Measurements from ENCODE around the gene SIRT3.

The SIRT3 gene

GRCh38 chr11:284105-285020 is 48.2 kb upstream of the SIRT3 start:
- TF ChIP-seq BACH2 (CRISPR knock-in tag; IDR thresholded peaks at IDR 0.05; ENCODE audit: borderline replicate concordance), result no peak
- TF ChIP-seq, protein P1, sequence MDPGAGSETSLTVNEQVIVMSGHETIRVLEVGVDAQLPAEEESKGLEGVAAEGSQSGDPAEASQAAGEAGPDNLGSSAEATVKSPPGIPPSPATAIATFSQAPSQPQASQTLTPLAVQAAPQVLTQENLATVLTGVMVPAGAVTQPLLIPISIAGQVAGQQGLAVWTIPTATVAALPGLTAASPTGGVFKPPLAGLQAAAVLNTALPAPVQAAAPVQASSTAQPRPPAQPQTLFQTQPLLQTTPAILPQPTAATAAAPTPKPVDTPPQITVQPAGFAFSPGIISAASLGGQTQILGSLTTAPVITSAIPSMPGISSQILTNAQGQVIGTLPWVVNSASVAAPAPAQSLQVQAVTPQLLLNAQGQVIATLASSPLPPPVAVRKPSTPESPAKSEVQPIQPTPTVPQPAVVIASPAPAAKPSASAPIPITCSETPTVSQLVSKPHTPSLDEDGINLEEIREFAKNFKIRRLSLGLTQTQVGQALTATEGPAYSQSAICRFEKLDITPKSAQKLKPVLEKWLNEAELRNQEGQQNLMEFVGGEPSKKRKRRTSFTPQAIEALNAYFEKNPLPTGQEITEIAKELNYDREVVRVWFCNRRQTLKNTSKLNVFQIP (CRISPR knock-in tag; IDR thresholded peaks at IDR 0.05; ENCODE audit: borderline replicate concordance, low read depth), result no peak
- TF ChIP-seq ZNF70 (CRISPR knock-in tag; IDR thresholded peaks at IDR 0.05), result no peak
- TF ChIP-seq RARB (CRISPR knock-in tag; IDR thresholded peaks at IDR 0.05), result no peak
- TF ChIP-seq OSR1 (CRISPR knock-in tag; IDR thresholded peaks at IDR 0.05), result no peak
- ATAC-seq, result no peak

GRCh38 chr11:283405-284104 is 47.4 kb upstream of the SIRT3 start:
- no peak for ATAC-seq
- TF ChIP-seq OSR1 (CRISPR knock-in tag; IDR thresholded peaks at IDR 0.05) (no peak), ARNTL (CRISPR knock-in tag; IDR thresholded peaks at IDR 0.05; ENCODE audit: borderline replicate concordance, low read depth) (no peak), TOX (CRISPR knock-in tag; IDR thresholded peaks at IDR 0.05; ENCODE audit: borderline replicate concordance) (no peak), ESRRG (CRISPR knock-in tag; IDR thresholded peaks at IDR 0.05) (no peak), CREB5 (CRISPR knock-in tag; IDR thresholded peaks at IDR 0.05; ENCODE audit: low read depth) (no peak)

- TF ChIP-seq TSHZ2 (CRISPR knock-in tag; IDR thresholded peaks at IDR 0.05) (no peak), TCF4 (CRISPR knock-in tag; IDR thresholded peaks at IDR 0.05; ENCODE audit: borderline replicate concordance) (no peak)
- no peak for ATAC-seq
Observed at GRCh38 chr11:282630-283360, 46.7 kb upstream of the SIRT3 start.

DNA sequence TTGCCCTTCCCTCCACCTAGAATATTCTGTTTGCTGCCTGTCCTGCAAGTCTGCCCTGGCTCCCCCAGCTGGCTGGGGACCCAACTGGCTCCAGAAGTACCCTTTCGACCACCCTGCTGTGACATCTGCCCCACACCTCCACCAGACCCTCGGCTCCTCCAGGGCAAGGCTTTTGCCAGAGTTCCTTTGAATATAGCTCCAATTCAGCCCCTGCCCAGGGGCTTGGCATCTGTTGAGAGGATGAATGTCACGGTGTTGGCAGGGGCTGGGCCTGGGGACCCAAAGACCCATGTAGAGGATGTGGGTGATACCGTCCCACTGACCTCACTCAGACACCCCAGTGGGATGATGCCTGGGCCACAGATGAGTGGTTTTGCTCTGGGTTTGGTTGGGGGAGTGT is 46.0 kb upstream of the SIRT3 start:
- ATAC-seq, result no peak
- TF ChIP-seq BACH2 (CRISPR knock-in tag; IDR thresholded peaks at IDR 0.05; ENCODE audit: borderline replicate concordance) (no peak), TOX (CRISPR knock-in tag; IDR thresholded peaks at IDR 0.05; ENCODE audit: borderline replicate concordance) (no peak)

DNA sequence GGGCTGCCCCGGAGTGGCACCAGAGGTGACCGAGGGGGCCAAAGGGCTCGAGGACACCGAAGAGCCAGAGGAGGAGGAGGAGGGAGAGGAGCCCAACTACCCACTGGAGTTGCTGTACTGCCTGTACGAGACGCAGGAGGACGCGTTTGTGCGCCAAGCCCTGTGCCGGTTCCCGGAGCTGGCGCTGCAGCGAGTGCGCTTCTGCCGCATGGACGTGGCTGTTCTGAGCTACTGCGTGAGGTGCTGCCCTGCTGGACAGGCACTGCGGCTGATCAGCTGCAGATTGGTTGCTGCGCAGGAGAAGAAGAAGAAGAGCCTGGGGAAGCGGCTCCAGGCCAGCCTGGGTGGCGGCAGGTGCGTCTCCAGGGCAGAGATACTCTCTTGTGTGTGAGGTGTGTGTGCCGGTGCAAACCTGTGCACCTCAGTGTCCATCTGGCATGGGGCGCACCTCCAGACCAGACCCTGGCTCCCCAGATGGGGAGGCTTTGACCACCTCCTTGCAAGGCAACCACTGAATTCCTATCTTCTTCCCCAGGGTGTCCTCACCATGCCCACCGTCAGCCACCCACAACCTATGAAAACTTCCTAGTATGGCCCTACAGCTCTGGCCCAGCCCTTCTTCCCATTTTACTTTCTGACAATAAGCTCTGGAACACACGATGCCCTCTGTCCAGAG is 45.5 kb upstream of the SIRT3 start:
- TF ChIP-seq ISL1 (CRISPR knock-in tag; IDR thresholded peaks at IDR 0.05), result no peak
- TF ChIP-seq, protein P2, sequence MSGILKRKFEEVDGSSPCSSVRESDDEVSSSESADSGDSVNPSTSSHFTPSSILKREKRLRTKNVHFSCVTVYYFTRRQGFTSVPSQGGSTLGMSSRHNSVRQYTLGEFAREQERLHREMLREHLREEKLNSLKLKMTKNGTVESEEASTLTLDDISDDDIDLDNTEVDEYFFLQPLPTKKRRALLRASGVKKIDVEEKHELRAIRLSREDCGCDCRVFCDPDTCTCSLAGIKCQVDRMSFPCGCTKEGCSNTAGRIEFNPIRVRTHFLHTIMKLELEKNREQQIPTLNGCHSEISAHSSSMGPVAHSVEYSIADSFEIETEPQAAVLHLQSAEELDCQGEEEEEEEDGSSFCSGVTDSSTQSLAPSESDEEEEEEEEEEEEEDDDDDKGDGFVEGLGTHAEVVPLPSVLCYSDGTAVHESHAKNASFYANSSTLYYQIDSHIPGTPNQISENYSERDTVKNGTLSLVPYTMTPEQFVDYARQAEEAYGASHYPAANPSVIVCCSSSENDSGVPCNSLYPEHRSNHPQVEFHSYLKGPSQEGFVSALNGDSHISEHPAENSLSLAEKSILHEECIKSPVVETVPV (CRISPR knock-in tag; IDR thresholded peaks at IDR 0.05), result no peak
- TF ChIP-seq, protein P1 (CRISPR knock-in tag; IDR thresholded peaks at IDR 0.05; ENCODE audit: borderline replicate concordance, low read depth), result no peak
- TF ChIP-seq RARB (CRISPR knock-in tag; IDR thresholded peaks at IDR 0.05), result no peak
- no peak for TF ChIP-seq ZFP3 (CRISPR knock-in tag; IDR thresholded peaks at IDR 0.05)
- TF ChIP-seq ZC3H10 (CRISPR knock-in tag; IDR thresholded peaks at IDR 0.05), result no peak
- no peak for TF ChIP-seq SNAI2 (CRISPR knock-in tag; IDR thresholded peaks at IDR 0.05)
- TF ChIP-seq BACH2 (CRISPR knock-in tag; IDR thresholded peaks at IDR 0.05; ENCODE audit: borderline replicate concordance), result no peak
- TF ChIP-seq ZFP30 (CRISPR knock-in tag; IDR thresholded peaks at IDR 0.05), result no peak
- TF ChIP-seq ZNF565 (CRISPR knock-in tag; conservative IDR thresholded peaks at IDR 0.05; ENCODE audit: low read depth), result no peak

More for the DNA sequence above, 45.5 kb upstream of the SIRT3 start:
- no peak for ATAC-seq

Measured in SK-N-SH treated with all-trans-retinoic acid at 6 μM for 48 hours (cell line).